Jurkat, Clone E6-1 (cell line): ENCODE results near the gene HORMAD2. TPM values are rescaled to one million over a fixed set of nuclear protein-coding genes. Genes with fewer than 3 reads are reported as not detected.

Experiments used
- DNase-seq: peaks from one replicate; pipeline ENCODE4 v3.0.0-alpha.2; 2011; ENCODE audit warnings: low read depth, low spot score
- H3K4me3 ChIP-seq: 2 replicates; pipeline ENCODE4 v1.5.1; 2011; ENCODE audit warnings: mild to moderate bottlenecking, low read length, control low read depth, moderate library complexity
- polyA plus RNA-seq: library from polyadenylated mRNA; unstranded; fragments of >200 nt; gene quantifications from one replicate; pipeline ENCODE4 v1.2.1, GENCODE V29; 2012; ENCODE audit warnings: missing spikeins; ENCODE audit not compliant: insufficient read length, insufficient read depth

Gene HORMAD2
- polyA plus RNA-seq, result not detected

GRCh38 chr22:30079952-30080533 is at the start of gene HORMAD2:
Gene HORMAD2, plus strand, starts transcription at chr22:30080464. Its CDS starts 13,489 bp downstream, at chr22:30093953.
- no peak for DNase-seq
- no peak within 1 kb of the TSS for H3K4me3 ChIP-seq

GRCh38 chr22:30031328-30031727 is 48.9 kb upstream of the HORMAD2 start:
- no peak for DNase-seq
- H3K4me3 ChIP-seq, result no peak overlapping the region

GRCh38 chr22:30031764-30032455 is 48.4 kb upstream of the HORMAD2 start:
- DNase-seq, result no peak
- H3K4me3 ChIP-seq, result no peak overlapping the region

- H3K4me3 ChIP-seq, result no peak overlapping the region
- no peak for DNase-seq
These were observed 47.1 kb upstream of the HORMAD2 start for GRCh38 chr22:30033137-30033536.

GRCh38 chr22:30033901-30034300 is 46.4 kb upstream of the HORMAD2 start:
- no peak for DNase-seq
- H3K4me3 ChIP-seq, result no peak overlapping the region

- H3K4me3 ChIP-seq, result no peak overlapping the region
- no peak for DNase-seq
These were observed 43.6 kb upstream of the HORMAD2 start for GRCh38 chr22:30036656-30037055.

- H3K4me3 ChIP-seq, result no peak overlapping the region
- no peak for DNase-seq
These were observed 42.0 kb upstream of the HORMAD2 start for GRCh38 chr22:30038219-30038618.

GRCh38 chr22:30040499-30041260 is 39.6 kb upstream of the HORMAD2 start:
- no peak for DNase-seq

GRCh38 chr22:30041475-30041874 is 38.8 kb upstream of the HORMAD2 start:
- no peak overlapping the region for H3K4me3 ChIP-seq
- no peak for DNase-seq

More at GRCh38 chr22:30040499-30041260, 39.6 kb upstream of the HORMAD2 start:
- H3K4me3 ChIP-seq, result no peak overlapping the region

GRCh38 chr22:30041881-30042280 is 38.4 kb upstream of the HORMAD2 start:
- DNase-seq, result no peak
- no peak overlapping the region for H3K4me3 ChIP-seq

- no peak overlapping the region for H3K4me3 ChIP-seq
- DNase-seq, result no peak
These were observed 37.1 kb upstream of the HORMAD2 start for GRCh38 chr22:30043161-30043560.

- no peak overlapping the region for H3K4me3 ChIP-seq
- DNase-seq, result no peak
These were observed 35.9 kb upstream of the HORMAD2 start for GRCh38 chr22:30044369-30044768.

GRCh38 chr22:30044881-30045493 is 35.3 kb upstream of the HORMAD2 start:
- no peak for DNase-seq
- no peak overlapping the region for H3K4me3 ChIP-seq

GRCh38 chr22:30045494-30045887 is 34.8 kb upstream of the HORMAD2 start:
- H3K4me3 ChIP-seq, result no peak overlapping the region
- no peak for DNase-seq

GRCh38 chr22:30045901-30046715 is 34.2 kb upstream of the HORMAD2 start:
- no peak overlapping the region for H3K4me3 ChIP-seq
- no peak for DNase-seq

GRCh38 chr22:30046716-30047363 is 33.4 kb upstream of the HORMAD2 start:
- no peak for DNase-seq
- no peak overlapping the region for H3K4me3 ChIP-seq

- DNase-seq, result peak; percentile 68
- no peak overlapping the region for H3K4me3 ChIP-seq
These were observed 32.9 kb upstream of the HORMAD2 start for GRCh38 chr22:30047364-30047738.

GRCh38 chr22:30048681-30049080 is 31.6 kb upstream of the HORMAD2 start:
- DNase-seq, result no peak
- no peak overlapping the region for H3K4me3 ChIP-seq
